ENCODE results near the gene EHMT1.

EHMT1 gene

DNA sequence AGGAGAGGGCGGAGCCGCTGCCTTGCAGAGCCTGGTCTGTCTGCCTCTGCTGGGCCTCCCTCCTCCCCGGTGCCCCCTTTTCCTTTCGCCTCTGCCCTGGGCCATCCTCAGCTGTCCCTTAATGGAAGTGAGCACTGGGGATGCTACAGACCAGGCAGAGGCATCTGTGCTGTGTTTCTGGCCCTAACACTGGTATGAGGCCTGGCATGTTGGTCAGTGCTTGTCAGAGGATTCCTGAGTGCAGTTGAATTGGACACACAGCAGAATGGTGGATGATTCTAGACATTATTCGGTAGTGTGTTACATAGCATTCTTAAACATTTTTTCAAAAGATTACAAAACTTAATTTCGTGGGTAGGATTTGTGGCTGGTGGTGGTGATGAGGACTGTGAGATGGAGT lies 88.6 kb downstream of the EHMT1 start:
- peaks cover 8% of the 10 kb centered on the region; the same call in 1 of the 2 replicates for H4K20me1 ChIP-seq (ENCODE audit: insufficient read depth, low read length)
- no peak overlapping the region for H2AFZ ChIP-seq (ENCODE audit: low read length)
- no peak overlapping the region for H3K4me3 ChIP-seq (ENCODE audit: low read length)
- H3K79me2 ChIP-seq (ENCODE audit: low read length): peaks cover 73% of the 10 kb centered on the region
- no peaks in the 10 kb centered on the region for H3K9me2 ChIP-seq (replicated peaks; ENCODE audit: insufficient read depth, low read length)
- no peaks in the 10 kb centered on the region for H3F3A ChIP-seq (ENCODE audit: insufficient read depth, low read length)
- H3K4me1 ChIP-seq (ENCODE audit: low read length): no peaks in the 10 kb centered on the region
- H3K27me3 ChIP-seq (replicated peaks; ENCODE audit: insufficient read depth, low read length): no peaks in the 10 kb centered on the region
- no peaks in the 10 kb centered on the region for H3K9me3 ChIP-seq (replicated peaks; ENCODE audit: insufficient read depth, low read length)
- TF ChIP-seq EZH2 (optimal IDR thresholded peaks at IDR 0.05; ENCODE audit: low read depth, low read length): no peak
- TF ChIP-seq, protein P1, sequence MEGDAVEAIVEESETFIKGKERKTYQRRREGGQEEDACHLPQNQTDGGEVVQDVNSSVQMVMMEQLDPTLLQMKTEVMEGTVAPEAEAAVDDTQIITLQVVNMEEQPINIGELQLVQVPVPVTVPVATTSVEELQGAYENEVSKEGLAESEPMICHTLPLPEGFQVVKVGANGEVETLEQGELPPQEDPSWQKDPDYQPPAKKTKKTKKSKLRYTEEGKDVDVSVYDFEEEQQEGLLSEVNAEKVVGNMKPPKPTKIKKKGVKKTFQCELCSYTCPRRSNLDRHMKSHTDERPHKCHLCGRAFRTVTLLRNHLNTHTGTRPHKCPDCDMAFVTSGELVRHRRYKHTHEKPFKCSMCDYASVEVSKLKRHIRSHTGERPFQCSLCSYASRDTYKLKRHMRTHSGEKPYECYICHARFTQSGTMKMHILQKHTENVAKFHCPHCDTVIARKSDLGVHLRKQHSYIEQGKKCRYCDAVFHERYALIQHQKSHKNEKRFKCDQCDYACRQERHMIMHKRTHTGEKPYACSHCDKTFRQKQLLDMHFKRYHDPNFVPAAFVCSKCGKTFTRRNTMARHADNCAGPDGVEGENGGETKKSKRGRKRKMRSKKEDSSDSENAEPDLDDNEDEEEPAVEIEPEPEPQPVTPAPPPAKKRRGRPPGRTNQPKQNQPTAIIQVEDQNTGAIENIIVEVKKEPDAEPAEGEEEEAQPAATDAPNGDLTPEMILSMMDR (IDR thresholded peaks at IDR 0.05; ENCODE audit: low read length): no peak
- no peak for TF ChIP-seq EZH2phosphoT487 (IDR thresholded peaks at IDR 0.05; ENCODE audit: low read length)
- H3K27ac ChIP-seq (ENCODE audit: low read length): no peak overlapping the region
- no peak overlapping the region for H3K4me2 ChIP-seq (ENCODE audit: low read depth, low read length)
- no peak for DNase-seq
- H3K36me3 ChIP-seq (replicated peaks; ENCODE audit: insufficient read depth, low read length): no peaks in the 10 kb centered on the region; the same call in 1 of the 2 replicates
- H3K9ac ChIP-seq (ENCODE audit: low read length): no peak overlapping the region

DNA sequence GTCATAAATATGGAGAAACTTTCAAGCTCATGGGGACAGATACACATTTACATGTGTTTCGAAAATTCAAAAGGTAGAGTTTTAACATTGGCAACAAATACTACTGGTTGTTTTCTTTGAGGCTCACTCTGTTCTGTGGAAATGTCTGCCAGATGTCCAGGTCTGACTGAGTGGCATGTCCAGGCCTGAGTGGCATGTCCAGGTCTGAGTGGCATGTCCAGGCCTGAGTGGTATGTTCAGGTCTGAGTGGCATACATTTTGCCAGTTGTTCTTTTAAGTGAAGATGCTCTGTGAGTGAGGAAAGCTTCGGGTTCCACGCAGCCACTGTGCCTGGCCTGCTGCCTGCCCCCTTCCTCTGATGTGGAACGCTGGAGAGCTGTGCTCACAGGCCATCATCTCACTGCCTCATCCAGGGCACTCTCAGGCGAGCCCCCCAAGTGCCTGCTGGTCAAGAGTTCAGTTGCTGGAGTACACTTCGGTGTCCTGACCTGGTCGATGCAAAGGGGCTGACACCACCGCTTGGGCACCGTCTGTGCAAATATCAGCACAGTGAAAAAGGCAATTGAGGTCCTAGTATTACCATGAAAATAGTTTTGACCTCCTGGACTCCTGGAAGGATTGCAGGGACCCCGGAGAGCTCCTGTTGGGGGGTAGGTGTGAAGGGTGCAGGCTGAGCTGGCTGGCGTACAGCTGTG lies 89.9 kb downstream of the EHMT1 start:
- no peaks in the 10 kb centered on the region for H3K9me2 ChIP-seq (replicated peaks; ENCODE audit: insufficient read depth, low read length)
- no peak for TF ChIP-seq EZH2phosphoT487 (IDR thresholded peaks at IDR 0.05; ENCODE audit: low read length)
- TF ChIP-seq EZH2 (optimal IDR thresholded peaks at IDR 0.05; ENCODE audit: low read depth, low read length): no peak
- TF ChIP-seq, protein P1 (IDR thresholded peaks at IDR 0.05; ENCODE audit: low read length): no peak
- no peak for DNase-seq
- H3F3A ChIP-seq (ENCODE audit: insufficient read depth, low read length): no peaks in the 10 kb centered on the region
- H4K20me1 ChIP-seq (ENCODE audit: insufficient read depth, low read length): peaks cover 8% of the 10 kb centered on the region; the same call in 1 of the 2 replicates
- H3K9ac ChIP-seq (ENCODE audit: low read length): no peak overlapping the region
- no peak overlapping the region for H3K27ac ChIP-seq (ENCODE audit: low read length)
- H2AFZ ChIP-seq (ENCODE audit: low read length): no peak overlapping the region
- H3K27me3 ChIP-seq (replicated peaks; ENCODE audit: insufficient read depth, low read length): no peaks in the 10 kb centered on the region
- peaks cover 59% of the 10 kb centered on the region for H3K79me2 ChIP-seq (ENCODE audit: low read length)
- H3K9me3 ChIP-seq (replicated peaks; ENCODE audit: insufficient read depth, low read length): no peaks in the 10 kb centered on the region
- no peaks in the 10 kb centered on the region for H3K4me1 ChIP-seq (ENCODE audit: low read length)
- no peak overlapping the region for H3K4me3 ChIP-seq (ENCODE audit: low read length)
- no peak overlapping the region for H3K4me2 ChIP-seq (ENCODE audit: low read depth, low read length)
- no peaks in the 10 kb centered on the region; the same call in 1 of the 2 replicates for H3K36me3 ChIP-seq (replicated peaks; ENCODE audit: insufficient read depth, low read length)

DNA sequence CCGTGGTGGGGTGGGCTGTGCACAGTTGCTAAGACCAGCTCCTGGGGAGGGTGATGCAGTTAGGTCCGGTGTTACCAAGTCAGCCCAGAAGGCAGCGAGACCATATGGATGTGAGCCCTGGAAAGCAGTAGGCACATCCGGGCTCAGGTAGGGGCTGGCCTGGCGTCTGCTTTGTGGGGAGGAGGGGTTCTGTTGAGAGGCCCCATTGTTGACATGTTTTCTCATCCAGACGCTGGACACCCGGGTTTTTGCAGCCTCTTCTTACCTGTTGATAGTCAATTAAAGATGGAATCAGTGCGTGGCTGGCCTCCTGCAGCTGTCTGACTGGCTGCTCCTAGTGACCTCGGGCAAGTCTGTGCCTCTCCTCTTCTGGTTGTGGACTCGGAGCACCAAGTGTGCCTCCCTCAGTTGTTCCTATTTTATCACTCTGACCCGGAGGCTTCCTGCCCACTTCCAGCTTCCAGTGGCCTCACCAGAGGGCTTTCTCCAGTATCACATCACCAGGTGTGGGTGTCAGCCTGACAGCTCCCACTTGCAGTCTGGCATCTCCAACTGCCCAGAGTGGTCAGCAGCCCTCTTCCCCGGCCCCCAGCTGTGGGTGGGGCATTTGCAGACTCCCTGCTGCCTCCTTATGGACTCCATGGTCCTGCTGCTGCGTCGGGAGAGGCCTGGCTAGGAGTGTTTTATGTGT lies 90.8 kb downstream of the EHMT1 start:
- H3F3A ChIP-seq (ENCODE audit: insufficient read depth, low read length): no peaks in the 10 kb centered on the region
- peaks cover 4% of the 10 kb centered on the region for H3K36me3 ChIP-seq (replicated peaks; ENCODE audit: insufficient read depth, low read length)
- peaks cover 8% of the 10 kb centered on the region; the same call in 1 of the 2 replicates for H4K20me1 ChIP-seq (ENCODE audit: insufficient read depth, low read length)
- no peak for DNase-seq
- TF ChIP-seq, protein P1 (IDR thresholded peaks at IDR 0.05; ENCODE audit: low read length): no peak
- TF ChIP-seq EZH2 (optimal IDR thresholded peaks at IDR 0.05; ENCODE audit: low read depth, low read length): no peak
- no peak for TF ChIP-seq EZH2phosphoT487 (IDR thresholded peaks at IDR 0.05; ENCODE audit: low read length)
- H3K4me2 ChIP-seq (ENCODE audit: low read depth, low read length): no peak overlapping the region
- no peaks in the 10 kb centered on the region for H3K9me3 ChIP-seq (replicated peaks; ENCODE audit: insufficient read depth, low read length)
- no peaks in the 10 kb centered on the region for H3K27me3 ChIP-seq (replicated peaks; ENCODE audit: insufficient read depth, low read length)
- H2AFZ ChIP-seq (ENCODE audit: low read length): no peak overlapping the region
- no peak overlapping the region for H3K9ac ChIP-seq (ENCODE audit: low read length)
- H3K27ac ChIP-seq (ENCODE audit: low read length): no peak overlapping the region
- no peak overlapping the region for H3K4me3 ChIP-seq (ENCODE audit: low read length)
- peaks cover 59% of the 10 kb centered on the region for H3K79me2 ChIP-seq (ENCODE audit: low read length)
- H3K4me1 ChIP-seq (ENCODE audit: low read length): no peaks in the 10 kb centered on the region
- H3K9me2 ChIP-seq (replicated peaks; ENCODE audit: insufficient read depth, low read length): no peaks in the 10 kb centered on the region

Data from MM.1S (cell line).